ENCODE results near the gene SLC16A13.
A peak's percentile ranks its signal among the peaks of the same experiment; 100 is the strongest.
"Not testable (repeated sequence)": the region's sequence is repeated elsewhere in the genome, so short reads cannot be mapped to it uniquely, and the experiment has no call there.

Gene SLC16A13, protein sequence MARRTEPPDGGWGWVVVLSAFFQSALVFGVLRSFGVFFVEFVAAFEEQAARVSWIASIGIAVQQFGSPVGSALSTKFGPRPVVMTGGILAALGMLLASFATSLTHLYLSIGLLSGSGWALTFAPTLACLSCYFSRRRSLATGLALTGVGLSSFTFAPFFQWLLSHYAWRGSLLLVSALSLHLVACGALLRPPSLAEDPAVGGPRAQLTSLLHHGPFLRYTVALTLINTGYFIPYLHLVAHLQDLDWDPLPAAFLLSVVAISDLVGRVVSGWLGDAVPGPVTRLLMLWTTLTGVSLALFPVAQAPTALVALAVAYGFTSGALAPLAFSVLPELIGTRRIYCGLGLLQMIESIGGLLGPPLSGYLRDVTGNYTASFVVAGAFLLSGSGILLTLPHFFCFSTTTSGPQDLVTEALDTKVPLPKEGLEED

DNA sequence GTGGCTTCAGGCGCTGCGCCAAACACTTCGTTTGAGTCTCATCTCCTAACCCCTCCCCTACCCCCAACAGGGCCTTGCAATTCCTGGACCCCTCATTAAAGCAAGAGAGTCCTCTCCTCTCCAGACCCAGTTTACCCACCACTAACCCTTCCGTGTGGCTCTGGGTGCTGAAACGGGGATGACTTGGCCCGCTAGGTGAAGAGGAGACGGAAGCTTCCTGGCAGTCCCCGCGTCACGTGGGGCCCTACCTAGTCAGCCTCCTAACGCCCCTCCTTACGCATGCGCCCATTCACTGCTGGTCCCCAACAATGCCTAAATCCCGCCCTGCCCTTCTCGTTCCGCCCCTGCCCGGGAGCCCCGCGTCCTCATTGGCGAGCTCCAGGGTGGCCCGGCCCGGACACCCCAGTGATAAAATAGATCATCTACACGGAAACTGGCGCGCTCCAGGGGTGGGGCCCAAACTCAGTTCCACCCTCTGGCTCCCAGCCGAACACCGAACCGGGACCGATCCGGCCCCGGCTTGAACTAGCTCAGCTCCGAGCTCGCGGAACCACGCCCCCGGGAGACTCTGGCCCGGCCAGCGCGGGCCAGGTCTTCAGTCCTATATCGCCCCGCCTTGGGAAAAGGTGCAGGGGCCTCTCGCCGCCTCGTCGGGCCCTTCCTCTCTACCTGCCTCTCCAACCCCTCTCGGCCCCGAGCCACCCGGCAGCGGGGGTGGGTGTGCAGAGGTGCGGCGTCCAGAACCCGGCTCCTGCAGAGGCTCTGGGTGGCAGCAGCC lies at the start of gene SLC16A13:
SLC16A13 (plus strand) TSS at position 425 of the 778 bp plus-strand sequence. CDS start 368 bp downstream, outside the sequence.
- DNase-seq (ENCODE audit: low read depth) = peak; percentile 98

DNA sequence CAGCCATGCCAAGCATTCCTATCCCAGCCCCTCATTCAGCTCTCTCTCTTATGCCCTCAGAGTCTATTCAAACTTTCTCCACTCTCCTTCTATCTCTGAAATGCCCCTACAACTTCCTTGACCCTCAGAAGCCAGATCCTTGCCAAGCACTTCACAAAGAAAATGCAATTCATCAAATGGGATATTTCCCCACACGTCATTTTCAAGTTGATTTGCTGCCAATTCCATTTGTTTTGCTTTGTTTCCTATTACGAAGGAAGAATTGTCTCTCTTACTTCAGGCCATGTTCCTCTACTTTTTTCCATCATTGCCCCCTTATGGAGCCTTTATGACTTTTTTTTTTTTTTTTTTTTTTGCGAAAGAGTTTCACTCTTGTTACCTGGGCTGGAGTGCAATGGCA lies 49.1 kb upstream of the SLC16A13 start:
- DNase-seq (ENCODE audit: low read depth) = no peak

DNA sequence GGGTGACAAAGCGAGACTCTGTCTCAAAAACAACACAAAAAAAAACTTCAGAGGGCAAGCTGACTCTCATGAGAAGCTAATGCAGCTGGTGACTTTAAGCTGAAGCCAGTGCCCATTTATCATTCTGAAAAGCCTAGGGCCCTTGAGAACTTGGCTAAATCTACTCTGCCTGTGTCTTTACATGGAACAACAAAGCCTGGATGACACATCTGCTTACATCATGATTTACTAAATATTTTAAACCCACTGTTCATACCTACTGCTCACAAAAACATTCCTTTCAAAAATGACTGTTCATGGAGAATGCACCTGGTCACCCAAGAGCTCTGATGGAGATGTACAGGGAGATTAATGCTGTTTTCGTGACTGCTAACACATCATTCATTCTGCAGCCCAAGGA lies 46.0 kb upstream of the SLC16A13 start:
- DNase-seq (ENCODE audit: low read depth) = no peak

DNA sequence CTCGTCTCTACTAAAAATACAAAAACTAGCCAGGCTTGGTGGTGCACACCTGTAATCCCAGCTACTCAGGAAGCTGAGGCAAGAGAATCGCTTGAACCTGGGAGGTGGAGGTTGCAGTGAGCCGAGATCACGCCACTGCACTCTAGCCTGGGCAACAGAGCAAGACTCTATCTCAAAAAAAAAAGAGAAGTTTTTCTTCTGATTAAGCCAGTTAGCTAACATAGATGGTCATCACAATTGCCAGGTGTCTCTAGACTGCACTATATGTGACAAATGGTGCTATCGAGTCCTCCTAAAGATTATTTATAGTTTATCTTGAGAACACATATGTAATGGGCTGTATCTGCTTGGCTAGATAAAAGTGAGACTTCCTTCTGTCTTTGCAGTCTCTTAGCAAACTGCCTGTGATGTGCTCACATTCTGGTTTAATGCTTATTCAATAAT lies 42.2 kb upstream of the SLC16A13 start:
- not testable (repeated sequence) for DNase-seq (ENCODE audit: low read depth)

DNA sequence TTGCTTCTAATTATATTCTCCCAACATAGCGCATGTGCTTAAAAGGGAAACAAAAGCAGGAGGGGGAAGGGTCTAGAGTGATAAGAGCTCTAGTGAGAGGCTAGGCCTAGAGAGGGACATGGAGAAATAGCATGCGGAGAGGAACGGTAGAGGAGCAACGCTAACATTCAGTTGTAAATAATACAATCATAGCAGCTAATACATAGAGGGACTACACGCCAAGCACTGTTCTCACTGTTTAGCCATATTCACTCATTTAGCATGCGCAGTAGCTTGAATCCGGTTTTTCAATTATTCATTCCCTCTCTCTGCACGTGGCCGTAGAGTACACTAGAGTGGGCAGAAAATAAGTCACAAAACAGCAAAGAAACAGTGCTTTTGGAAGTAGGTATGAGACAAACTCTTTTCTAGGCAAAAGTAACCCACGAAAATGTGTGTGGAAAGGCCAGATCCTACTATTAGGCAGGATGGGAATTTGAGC lies 41.7 kb upstream of the SLC16A13 start:
- DNase-seq (ENCODE audit: low read depth) = no peak

DNA sequence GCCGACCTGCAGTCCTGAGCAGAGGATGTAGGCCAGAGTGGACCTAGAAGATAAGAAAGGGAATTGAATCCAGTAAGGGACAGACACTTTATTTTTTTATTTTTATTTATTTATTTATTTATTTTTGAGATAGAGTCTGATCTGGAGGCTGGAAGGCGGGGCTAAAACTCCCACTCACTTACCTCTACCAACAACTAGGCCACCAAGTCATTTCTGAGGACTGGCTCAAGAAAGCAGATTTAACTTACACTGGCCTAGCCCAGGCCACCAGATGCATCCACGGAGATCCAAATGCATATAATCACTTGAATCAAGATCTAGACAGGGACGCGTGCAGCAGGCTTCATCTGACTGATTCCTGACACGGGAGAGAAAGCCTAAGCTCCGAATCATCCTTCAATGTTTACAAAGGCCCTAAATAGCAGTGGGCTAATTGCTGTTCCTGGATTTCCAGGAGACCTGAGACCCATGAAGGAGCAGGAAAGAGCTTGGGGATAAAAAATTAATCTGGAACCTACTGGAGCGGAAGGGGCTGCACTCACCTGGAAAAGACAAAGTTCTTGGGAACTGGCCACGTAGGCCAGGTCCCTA lies 41.1 kb upstream of the SLC16A13 start:
- DNase-seq (ENCODE audit: low read depth) = peak; percentile 21

DNA sequence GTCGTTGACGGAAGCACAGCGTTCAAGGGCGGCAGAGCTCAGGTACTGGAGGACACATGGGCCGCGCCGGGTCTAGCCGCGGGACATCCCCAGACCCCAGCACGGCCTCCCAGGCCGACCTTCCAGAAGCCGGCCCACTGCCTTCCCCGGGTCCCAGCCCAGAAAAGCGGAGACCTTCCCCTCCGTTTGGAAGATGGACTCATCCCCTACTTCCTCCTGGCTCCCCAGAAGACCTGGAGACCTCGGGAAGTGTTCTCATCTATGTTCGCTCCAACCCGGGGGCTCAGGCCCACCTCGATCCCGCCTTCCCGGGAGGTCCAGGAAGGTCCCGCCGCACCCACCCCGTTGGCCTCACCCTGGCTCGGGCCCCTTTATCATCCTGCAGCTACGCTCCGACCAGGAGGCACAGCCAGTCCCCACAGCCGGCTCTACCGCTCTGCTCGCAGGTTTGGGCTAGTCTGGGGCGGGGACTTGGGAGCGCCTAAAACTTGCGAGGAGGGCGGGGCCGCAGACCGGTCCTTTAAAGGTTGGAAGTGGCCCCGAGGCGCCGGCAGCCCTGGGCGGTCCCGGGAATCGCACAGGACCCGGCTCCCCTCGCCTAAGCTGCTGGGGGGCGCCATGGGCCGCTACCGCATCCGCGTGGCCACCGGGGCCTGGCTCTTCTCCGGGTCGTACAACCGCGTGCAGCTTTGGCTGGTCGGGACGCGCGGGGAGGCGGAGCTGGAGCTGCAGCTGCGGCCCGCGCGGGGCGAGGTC lies 40.1 kb upstream of the SLC16A13 start, which contains the start of gene ALOX12:
ALOX12 (plus strand) TSS at position 550 of the 756 bp plus-strand sequence; CDS start at position 619, 69 bp downstream.
- no peak for DNase-seq (ENCODE audit: low read depth)

DNA sequence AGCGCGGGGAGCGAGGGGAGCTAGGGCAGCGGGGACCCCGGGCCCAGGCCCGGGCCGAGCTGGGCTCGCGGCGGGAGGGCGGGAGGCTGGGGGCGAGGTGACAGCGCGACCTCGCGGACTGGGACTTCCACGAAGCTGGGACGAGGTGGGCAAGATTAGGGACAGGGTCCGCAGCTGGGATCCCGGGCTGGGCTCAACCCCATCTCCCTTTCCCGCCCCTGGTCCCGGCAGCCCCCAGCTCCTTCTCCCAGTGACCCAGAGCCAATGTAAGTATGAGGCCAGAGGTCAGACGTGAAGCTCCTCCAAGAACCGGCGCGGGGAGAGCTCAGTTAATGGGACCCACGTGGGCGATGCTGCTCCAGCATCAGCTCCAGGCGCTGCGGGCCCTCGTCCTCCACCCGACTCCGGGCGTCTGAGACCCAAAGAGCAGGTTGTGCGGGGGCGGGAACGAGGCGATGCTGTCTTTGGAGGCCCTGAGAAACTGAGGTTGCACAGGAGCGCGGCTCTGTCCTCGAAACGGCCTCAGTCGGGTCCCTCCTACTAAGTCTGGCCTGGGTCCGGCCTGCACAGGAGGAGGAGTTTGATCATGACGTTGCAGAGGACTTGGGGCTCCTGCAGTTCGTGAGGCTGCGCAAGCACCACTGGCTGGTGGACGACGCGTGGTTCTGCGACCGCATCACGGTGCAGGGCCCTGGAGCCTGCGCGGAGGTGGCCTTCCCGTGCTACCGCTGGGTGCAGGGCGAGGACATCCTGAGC lies 39.4 kb upstream of the SLC16A13 start:
- no peak for DNase-seq (ENCODE audit: low read depth)

DNA sequence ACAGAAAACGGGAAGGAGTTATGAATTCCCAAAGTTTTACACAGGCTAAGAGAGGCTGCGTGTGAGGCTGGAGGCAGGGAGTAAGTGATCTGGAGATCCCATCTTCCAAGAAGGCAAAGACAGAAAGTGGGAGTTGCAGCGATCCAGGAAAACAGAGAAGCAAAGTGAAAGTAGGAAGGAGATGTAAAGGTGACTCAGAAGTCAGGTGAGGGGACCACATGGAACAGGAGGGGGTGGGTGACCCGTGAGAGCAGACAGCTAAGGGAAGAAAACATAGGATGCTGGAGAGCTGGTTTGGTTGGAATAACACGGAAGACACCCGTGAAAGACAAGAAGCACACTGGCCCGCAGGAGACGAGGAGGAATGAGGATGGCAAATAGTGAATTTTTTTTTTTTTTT lies 38.6 kb upstream of the SLC16A13 start:
- no peak for DNase-seq (ENCODE audit: low read depth)

DNA sequence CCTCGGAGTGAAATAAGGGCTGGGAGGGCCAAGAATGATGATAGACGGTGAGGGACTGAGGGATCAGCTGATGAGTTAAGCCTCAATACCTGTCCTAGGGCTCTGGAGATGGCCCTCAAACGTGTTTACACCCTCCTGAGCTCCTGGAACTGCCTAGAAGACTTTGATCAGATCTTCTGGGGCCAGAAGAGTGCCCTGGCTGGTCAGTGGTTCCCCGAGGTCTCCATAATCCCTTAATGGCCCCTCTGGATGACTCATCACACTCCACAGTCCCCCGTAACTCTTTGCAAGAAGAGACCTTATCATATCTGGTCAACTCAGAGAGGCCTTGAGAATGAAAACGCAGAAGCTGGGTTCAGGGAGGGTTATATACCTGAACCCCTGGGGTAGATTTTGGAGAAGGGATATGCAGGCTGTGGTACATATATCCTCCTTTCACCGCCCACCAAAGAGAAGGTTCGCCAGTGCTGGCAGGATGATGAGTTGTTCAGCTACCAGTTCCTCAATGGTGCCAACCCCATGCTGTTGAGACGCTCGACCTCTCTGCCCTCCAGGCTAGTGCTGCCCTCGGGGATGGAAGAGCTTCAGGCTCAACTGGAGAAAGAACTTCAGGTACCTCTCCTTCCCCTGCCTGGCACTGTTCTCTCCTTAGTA lies 36.8 kb upstream of the SLC16A13 start:
- DNase-seq (ENCODE audit: low read depth) = no peak

DNA sequence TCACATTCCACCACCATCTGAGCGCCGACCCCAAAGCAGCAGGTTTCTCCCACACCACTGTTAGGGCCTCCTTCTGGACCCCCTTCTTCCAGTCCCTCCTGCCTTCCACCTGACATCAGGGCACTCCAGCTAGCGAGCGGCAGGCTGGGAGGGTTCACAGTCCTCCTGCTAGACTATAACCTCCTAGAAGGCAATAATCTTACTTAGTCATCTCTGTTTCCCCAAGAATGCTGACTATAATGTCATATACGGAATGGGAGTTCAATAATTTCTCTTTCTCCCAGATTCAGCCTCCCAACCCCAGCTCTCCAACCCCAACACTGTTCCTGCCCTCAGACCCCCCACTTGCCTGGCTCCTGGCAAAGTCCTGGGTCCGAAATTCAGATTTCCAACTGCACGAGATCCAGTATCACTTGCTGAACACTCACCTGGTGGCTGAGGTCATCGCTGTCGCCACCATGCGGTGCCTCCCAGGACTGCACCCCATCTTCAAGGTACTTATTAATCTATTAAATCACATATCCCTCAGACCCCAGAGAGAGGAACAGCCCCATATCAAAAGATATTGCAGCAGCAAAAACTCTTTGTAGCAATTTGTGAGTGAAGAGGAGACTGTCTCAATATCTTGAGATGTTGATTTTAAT lies 34.4 kb upstream of the SLC16A13 start:
- peak; percentile 42 for DNase-seq (ENCODE audit: low read depth)

DNA sequence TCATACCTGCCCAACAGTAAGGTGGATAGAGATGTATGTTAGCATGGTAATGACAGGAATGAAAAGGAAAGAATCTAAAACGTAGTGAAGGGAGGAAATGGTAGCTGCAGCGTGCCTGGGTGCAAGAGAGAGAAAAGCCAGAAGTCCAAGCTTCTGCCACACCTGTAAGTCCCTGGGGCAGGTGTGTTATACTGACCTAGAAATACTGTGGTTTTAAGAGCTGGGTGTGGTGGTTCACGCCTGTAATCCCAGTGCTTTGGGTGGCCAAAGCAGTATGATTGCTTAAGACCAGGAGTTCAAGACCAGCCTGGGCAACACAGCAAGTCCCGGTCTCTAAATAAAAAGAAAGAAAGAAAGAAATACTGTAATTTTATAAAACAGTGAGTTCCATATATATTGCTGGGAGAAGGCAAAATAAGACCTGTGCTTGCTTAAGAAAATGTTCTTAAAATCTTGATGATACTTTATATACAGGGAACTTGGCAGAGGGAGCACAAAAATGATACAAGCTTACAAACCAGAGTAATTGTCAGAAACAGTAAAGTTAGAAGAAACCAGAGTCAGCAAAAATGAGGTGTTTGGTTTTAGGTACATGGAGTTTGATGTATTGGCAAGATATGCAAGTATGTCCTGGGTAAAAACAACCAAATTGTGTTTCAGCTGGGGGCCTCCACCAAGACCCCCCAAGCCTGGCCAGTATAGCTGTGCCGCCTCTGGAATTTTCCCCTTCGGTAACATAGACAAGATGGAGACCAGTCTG lies 33.3 kb upstream of the SLC16A13 start:
- DNase-seq (ENCODE audit: low read depth) = no peak

DNA sequence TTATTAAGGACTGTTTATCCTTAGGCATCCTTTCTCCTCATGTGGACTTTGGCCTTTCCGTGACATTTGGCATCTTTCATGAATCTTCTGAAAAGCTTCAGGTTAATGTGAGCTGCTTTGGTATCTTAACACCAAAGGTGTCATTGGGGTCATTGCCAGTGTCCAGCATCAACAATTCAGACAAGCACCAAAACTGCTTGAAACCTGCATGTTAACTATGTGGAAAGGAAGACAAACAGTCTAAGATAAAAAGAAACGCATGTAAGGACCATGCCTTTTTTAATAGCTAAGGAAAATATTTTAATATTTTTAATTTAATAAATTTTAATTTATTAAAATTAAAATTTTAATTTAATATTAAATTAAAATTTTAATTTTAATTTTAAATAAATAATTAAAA lies 32.1 kb upstream of the SLC16A13 start:
- no peak for DNase-seq (ENCODE audit: low read depth)

DNA sequence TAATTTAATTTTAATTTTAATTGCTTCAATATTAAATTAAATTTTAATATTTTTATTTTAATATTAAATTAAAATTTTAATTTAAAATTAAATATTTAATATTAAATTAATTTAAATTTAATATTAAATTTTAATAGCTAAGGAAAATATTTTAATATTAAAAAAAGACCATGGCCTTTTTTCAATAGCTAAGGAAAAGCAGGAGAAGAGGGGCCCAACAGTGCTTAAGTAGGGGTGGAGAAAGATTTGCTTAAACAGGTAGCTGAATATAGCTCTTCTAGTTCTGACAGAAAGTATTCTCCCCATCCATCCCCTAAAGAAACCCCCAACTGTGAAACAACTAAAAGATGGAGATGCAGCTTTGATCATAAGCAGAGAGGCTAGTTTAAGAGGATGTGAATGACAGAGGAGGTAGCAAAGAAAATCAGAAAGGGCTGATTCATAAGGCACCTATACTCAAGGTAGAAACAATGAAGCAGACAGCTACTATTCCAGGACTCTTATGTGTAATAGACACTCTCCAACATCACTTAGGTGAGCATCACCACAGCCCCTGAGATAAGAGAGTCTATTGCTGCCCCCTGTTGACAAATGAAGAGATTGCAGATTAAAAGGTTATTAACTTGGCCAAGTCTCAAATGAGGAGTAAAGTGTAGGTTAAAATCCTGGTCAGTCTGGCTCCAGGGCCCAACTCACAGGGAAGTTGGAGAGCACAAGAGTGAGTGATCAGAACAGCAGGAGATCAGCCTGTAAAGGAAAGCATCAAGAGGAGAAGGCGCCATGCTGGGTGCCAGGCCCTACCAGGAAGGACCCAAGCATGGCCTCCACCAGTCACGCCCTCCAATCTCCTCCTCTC lies 31.2 kb upstream of the SLC16A13 start:
- DNase-seq (ENCODE audit: low read depth) = peak; percentile 78

DNA sequence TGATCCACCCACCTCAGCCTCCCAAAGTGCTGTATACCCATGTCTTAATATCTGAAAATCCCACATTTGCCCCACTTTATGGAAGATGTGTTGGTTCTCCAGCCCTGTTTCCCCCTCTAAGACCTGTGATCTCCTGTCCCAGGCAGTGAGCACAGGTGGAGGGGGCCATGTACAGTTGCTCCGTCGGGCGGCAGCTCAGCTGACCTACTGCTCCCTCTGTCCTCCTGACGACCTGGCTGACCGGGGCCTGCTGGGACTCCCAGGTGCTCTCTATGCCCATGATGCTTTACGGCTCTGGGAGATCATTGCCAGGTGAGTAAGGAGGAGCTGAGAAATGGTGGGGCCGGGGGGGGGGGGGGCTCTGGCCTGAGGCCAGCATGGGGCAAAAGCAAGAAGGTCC lies 30.1 kb upstream of the SLC16A13 start:
- no peak for DNase-seq (ENCODE audit: low read depth)

DNA sequence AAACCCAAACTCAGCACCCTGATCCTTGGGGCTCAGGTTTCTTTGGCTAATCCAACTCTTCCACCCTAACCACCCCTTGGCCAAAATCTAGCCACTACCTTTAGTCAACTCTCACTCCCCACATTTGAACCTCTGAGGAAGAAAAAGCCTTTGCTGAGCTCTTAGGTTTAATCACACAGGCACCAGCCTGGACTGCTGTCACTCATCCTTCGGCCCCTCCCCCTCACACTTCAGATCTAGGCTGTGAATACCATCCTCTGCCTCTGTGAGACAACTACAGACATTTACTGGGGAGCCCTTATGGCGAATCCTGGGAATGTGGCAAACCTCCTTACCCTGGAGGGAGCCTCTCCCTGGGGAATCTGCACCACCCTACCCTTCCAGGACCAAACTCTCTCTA lies 28.7 kb upstream of the SLC16A13 start:
- no peak for DNase-seq (ENCODE audit: low read depth)

DNA sequence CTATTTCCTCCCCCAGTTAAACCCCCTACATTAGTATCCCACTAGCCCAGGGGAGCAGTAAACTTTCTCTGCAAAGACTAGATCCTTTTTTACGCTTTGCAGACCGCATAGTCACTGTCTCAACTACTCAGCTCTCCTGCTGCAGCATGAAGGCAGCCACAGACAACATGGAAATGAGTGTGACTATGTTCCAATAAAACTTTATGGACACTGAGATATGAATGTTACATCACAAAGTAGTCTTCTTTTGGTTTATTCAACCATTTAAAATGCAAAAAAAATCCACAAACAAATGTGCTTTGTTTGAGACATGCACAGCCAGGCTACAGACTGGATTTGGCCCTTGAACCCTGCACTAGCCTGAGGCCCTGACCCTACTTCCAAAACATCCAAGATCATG lies 25.3 kb upstream of the SLC16A13 start:
- no peak for DNase-seq (ENCODE audit: low read depth)

DNA sequence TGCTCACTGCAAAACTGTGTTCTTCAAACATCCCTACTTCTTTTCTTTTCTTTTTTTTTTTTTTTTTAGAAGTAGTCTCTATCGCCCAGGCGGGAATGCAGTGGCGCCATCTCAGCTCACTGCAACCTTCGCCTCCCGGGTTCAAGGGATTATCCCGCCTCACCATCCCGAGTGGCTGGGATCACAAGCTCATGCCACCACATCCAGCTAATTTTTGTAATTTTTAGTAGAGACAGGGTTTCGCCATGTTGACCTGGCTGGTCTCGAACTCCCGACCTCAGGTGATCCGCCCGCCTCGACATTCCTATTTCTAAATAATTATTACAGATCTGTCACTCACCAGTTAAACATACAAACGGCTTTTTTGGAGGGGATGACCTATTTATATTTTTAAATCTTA lies 24.4 kb upstream of the SLC16A13 start:
- no peak for DNase-seq (ENCODE audit: low read depth)
